Uterus (tissue), 2 donors: ENCODE results near the gene PLCB2.

Experiments used
- POLR2A ChIP-seq, 2 donors: fragments of 450-650 bp; IDR thresholded peaks; one replicate each; pipeline ENCODE4 v1.6.1; 2016; ENCODE audit warnings: antibody characterized with exemption in 2 of 2, mild to moderate bottlenecking in 1 of 2, moderate library complexity in 1 of 2
- TF ChIP-seq, protein P1 (sequence below), 4 experiments: fragments of 200-600 bp in 2 of 4; fragments of 450-650 bp in 2 of 4; sonication (generic) in 2 of 4; IDR thresholded peaks; one replicate each; pipeline ENCODE4 v1.5.1; 2016 to 2019; ENCODE audit warnings: antibody characterized with exemption in 4 of 4, mild to moderate bottlenecking in 2 of 4, moderate library complexity in 1 of 4

DNA sequence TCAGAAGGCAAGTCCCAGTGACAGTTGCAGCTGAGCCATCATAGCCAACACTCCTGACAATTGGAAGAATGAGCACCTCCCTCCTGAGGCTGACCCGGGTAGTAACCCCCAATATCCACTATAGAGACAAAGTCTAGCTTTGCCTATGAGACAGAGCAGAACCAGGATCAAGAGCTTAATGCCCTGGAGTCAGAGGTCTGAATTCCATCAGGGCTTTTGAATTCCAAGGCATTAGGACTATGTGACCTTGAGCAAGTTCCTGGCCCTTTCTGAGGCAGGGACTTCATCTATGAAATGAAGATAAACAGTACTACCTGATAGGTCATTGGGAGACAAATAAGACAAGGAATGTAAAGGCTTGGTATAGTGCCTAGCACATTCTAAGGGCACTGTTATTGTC, 12.7 kb upstream of the PLCB2 start:
- TF ChIP-seq, protein P1, sequence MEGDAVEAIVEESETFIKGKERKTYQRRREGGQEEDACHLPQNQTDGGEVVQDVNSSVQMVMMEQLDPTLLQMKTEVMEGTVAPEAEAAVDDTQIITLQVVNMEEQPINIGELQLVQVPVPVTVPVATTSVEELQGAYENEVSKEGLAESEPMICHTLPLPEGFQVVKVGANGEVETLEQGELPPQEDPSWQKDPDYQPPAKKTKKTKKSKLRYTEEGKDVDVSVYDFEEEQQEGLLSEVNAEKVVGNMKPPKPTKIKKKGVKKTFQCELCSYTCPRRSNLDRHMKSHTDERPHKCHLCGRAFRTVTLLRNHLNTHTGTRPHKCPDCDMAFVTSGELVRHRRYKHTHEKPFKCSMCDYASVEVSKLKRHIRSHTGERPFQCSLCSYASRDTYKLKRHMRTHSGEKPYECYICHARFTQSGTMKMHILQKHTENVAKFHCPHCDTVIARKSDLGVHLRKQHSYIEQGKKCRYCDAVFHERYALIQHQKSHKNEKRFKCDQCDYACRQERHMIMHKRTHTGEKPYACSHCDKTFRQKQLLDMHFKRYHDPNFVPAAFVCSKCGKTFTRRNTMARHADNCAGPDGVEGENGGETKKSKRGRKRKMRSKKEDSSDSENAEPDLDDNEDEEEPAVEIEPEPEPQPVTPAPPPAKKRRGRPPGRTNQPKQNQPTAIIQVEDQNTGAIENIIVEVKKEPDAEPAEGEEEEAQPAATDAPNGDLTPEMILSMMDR (IDR thresholded peaks at IDR 0.05), result no peak
- no peak for TF ChIP-seq POLR2A (IDR thresholded peaks at IDR 0.05)
